Measurements from ENCODE around the gene GRPR. TPM values are rescaled to one million over a fixed set of nuclear protein-coding genes. Genes with fewer than 3 reads are reported as not detected.

GRPR gene
- polyA plus RNA-seq, 1 of the 3 experiments (the other 2 are of a cell fraction), result 1.2 TPM

DNA sequence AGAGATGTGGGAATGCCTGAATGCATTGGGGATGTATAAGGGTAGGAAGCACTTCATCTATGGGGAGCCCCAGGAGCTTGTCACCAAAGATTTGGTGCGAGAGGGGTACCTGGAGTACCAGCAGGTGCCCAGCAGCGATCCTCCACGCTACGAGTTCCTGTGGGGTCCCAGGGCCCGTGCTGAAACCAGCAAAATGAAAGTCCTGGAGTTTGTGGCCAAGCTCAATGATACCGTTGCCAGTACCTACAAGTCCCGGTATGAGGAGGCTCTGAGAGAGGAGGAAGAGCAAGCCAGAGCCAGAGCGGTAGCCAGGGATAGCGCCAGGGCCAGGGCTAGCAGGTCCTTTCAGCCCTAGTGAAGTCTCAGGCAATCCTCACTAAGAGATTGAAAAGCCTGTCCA, 47.7 kb downstream of the GRPR start:
- H3F3A ChIP-seq (replicated peaks; ENCODE audit: insufficient read depth), result no peaks in the 10 kb centered on the region
- H3K27ac ChIP-seq (ENCODE audit: low read depth in 2 of 2, low read length in 1 of 2), result no peak overlapping the region
- no peaks in the 10 kb centered on the region for H3K9me3 ChIP-seq
- no peaks in the 10 kb centered on the region for H3K9me2 ChIP-seq
- TF ChIP-seq RFX5 (IDR thresholded peaks at IDR 0.05; ENCODE audit: low read length), result no peak
- TF ChIP-seq, protein P1, sequence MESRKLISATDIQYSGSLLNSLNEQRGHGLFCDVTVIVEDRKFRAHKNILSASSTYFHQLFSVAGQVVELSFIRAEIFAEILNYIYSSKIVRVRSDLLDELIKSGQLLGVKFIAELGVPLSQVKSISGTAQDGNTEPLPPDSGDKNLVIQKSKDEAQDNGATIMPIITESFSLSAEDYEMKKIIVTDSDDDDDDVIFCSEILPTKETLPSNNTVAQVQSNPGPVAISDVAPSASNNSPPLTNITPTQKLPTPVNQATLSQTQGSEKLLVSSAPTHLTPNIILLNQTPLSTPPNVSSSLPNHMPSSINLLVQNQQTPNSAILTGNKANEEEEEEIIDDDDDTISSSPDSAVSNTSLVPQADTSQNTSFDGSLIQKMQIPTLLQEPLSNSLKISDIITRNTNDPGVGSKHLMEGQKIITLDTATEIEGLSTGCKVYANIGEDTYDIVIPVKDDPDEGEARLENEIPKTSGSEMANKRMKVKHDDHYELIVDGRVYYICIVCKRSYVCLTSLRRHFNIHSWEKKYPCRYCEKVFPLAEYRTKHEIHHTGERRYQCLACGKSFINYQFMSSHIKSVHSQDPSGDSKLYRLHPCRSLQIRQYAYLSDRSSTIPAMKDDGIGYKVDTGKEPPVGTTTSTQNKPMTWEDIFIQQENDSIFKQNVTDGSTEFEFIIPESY (IDR thresholded peaks at IDR 0.05; ENCODE audit: borderline replicate concordance, low read depth), result no peak
- no peak for TF ChIP-seq ELF1 (IDR thresholded peaks at IDR 0.05)
- no peak for TF ChIP-seq CHD2 (IDR thresholded peaks at IDR 0.05; ENCODE audit: low read length, partially characterized antibody)
- DNase-seq, result no peak
- 78% methylated on average over 8 of the region's 9 CpGs for WGBS (ENCODE audit: low lambda C conversion rate)
- ChIA-PET POLR2A (no interaction called here), CTCF (no interaction called here)
- no peaks in the 10 kb centered on the region for H4K20me1 ChIP-seq (ENCODE audit: insufficient read depth)
- no peak overlapping the region for H2AFZ ChIP-seq (ENCODE audit: low read depth)
- H3K4me1 ChIP-seq (ENCODE audit: control insufficient read depth in 1 of 2, insufficient read depth in 2 of 2, low read depth in 1 of 2, low read length in 1 of 2), result no peaks in the 10 kb centered on the region
- no peak overlapping the region for H3K9ac ChIP-seq
- no peaks in the 10 kb centered on the region for H3K79me2 ChIP-seq (ENCODE audit: insufficient read depth)
- no peaks in the 10 kb centered on the region for H3K27me3 ChIP-seq (ENCODE audit: insufficient read depth)
- H3K36me3 ChIP-seq (replicated peaks in 1 of 2; ENCODE audit: control insufficient read depth in 1 of 2, insufficient read depth in 2 of 2, low read length in 1 of 2), result peaks cover 0 to 3% of the 10 kb centered on the region in 2 experiments
- H3K4me3 ChIP-seq (ENCODE audit: low read depth in 2 of 2, low read length in 1 of 2), result no peak overlapping the region
- no peak overlapping the region for H3K4me2 ChIP-seq

DNA sequence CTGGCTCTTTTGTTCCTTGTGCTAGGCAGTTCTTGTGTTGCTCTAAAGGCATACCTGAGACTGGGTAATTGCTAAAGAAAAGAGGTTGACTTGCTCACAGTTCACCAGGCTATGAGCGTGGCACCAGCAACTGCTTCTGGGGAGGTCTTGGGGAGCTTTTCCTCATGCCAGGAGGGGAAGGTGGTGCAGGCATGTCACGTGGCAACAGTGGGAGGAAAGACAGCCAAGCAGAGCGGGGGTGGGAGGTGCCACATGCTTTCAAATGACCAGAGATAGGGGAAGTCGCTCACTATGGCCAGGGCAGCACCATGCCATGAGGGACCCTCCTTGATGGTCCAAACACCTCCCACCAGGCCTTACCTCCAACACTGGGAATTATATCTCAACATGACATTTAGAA, 48.6 kb downstream of the GRPR start:
- Histone ChIP-seq H2AFZ (ENCODE audit: low read depth) (no peak overlapping the region), H3F3A (replicated peaks; ENCODE audit: insufficient read depth) (no peaks in the 10 kb centered on the region), H3K27ac (ENCODE audit: low read depth in 2 of 2, low read length in 1 of 2) (no peak overlapping the region), H3K79me2 (ENCODE audit: insufficient read depth) (no peaks in the 10 kb centered on the region), H3K36me3 (replicated peaks in 1 of 2; ENCODE audit: control insufficient read depth in 1 of 2, insufficient read depth in 2 of 2, low read length in 1 of 2) (peaks cover 0 to 3% of the 10 kb centered on the region in 2 experiments), H3K4me2 (no peak overlapping the region), H3K9me2 (no peaks in the 10 kb centered on the region), H3K9ac (no peak overlapping the region), H3K27me3 (ENCODE audit: insufficient read depth) (no peaks in the 10 kb centered on the region), H3K4me1 (ENCODE audit: control insufficient read depth in 1 of 2, insufficient read depth in 2 of 2, low read depth in 1 of 2, low read length in 1 of 2) (no peaks in the 10 kb centered on the region), H3K4me3 (ENCODE audit: low read depth in 2 of 2, low read length in 1 of 2) (no peak overlapping the region), H4K20me1 (ENCODE audit: insufficient read depth) (no peaks in the 10 kb centered on the region), H3K9me3 (no peaks in the 10 kb centered on the region)
- POLR2A ChIA-PET, result no interaction called here
- CTCF ChIA-PET, result no interaction called here
- WGBS (ENCODE audit: low lambda C conversion rate), result 58% methylated on average over 4 of the region's 4 CpGs
- no peak for TF ChIP-seq FOXM1 (IDR thresholded peaks at IDR 0.05; ENCODE audit: low read depth)
- no peak for TF ChIP-seq REST (IDR thresholded peaks at IDR 0.05; ENCODE audit: low read depth, low read length)
- no peak for TF ChIP-seq EZH2phosphoT487 (IDR thresholded peaks at IDR 0.05; ENCODE audit: borderline replicate concordance, low read depth)
- TF ChIP-seq, protein P2, sequence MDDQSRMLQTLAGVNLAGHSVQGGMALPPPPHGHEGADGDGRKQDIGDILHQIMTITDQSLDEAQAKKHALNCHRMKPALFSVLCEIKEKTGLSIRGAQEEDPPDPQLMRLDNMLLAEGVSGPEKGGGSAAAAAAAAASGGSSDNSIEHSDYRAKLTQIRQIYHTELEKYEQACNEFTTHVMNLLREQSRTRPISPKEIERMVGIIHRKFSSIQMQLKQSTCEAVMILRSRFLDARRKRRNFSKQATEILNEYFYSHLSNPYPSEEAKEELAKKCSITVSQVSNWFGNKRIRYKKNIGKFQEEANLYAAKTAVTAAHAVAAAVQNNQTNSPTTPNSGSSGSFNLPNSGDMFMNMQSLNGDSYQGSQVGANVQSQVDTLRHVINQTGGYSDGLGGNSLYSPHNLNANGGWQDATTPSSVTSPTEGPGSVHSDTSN (IDR thresholded peaks at IDR 0.05), result no peak
- TF ChIP-seq FOSL2 (IDR thresholded peaks at IDR 0.05; ENCODE audit: borderline replicate concordance, low read depth), result no peak
- TF ChIP-seq JUND (IDR thresholded peaks at IDR 0.05), result no peak
- no peak for TF ChIP-seq TCF12 (IDR thresholded peaks at IDR 0.05)
- TF ChIP-seq SMC3 (IDR thresholded peaks at IDR 0.05; ENCODE audit: low read depth, low read length), result no peak
- no peak for TF ChIP-seq ELF1 (IDR thresholded peaks at IDR 0.05)
- no peak for TF ChIP-seq RAD21 (IDR thresholded peaks at IDR 0.05; ENCODE audit: low read length)
- no peak for TF ChIP-seq NRF1 (IDR thresholded peaks at IDR 0.05; ENCODE audit: low read depth, low read length)
- TF ChIP-seq TAF1 (IDR thresholded peaks at IDR 0.05; ENCODE audit: borderline replicate concordance, low read depth, low read length), result no peak
- no peak for DNase-seq
